HG03039 (cell line): ENCODE data around the gene MPP3.
"Not testable (repeated sequence)": the region's sequence is repeated elsewhere in the genome, so short reads cannot be mapped to it uniquely, and the experiment has no call there.

Experiments
- ATAC-seq: cut with Tn5 transposase; IDR thresholded peaks from one replicate; pipeline ENCODE4 v1.9.1; 2021; ENCODE audit warnings: mild to moderate bottlenecking, moderate library complexity; ENCODE audit not compliant: unreplicated experiment

MPP3 gene

GRCh38 chr17:43809121-43809520 lies 23.8 kb downstream of the MPP3 start:
- ATAC-seq, result no peak

GRCh38 chr17:43808076-43808475 lies 24.9 kb downstream of the MPP3 start:
- no peak for ATAC-seq

GRCh38 chr17:43805117-43805516 lies 27.8 kb downstream of the MPP3 start:
- ATAC-seq, result no peak

- ATAC-seq, result no peak
Measured at GRCh38 chr17:43803758-43804157, 29.2 kb downstream of the MPP3 start.

GRCh38 chr17:43801844-43802243 lies 31.1 kb downstream of the MPP3 start:
- no peak for ATAC-seq

- no peak for ATAC-seq
Measured at GRCh38 chr17:43800736-43801135, 32.2 kb downstream of the MPP3 start.

GRCh38 chr17:43799047-43799446 lies 33.9 kb downstream of the MPP3 start:
- ATAC-seq, result no peak

GRCh38 chr17:43798024-43798423 lies 34.9 kb downstream of the MPP3 start:
- not testable (repeated sequence) for ATAC-seq

- not testable (repeated sequence) for ATAC-seq
Measured at GRCh38 chr17:43792668-43793067, 40.3 kb downstream of the MPP3 start.

GRCh38 chr17:43791589-43791988 lies 41.4 kb downstream of the MPP3 start:
- ATAC-seq, result no peak

- no peak for ATAC-seq
Measured at GRCh38 chr17:43790311-43790940, 42.5 kb downstream of the MPP3 start.

- ATAC-seq, result no peak
Measured at GRCh38 chr17:43789482-43789881, 43.5 kb downstream of the MPP3 start.

GRCh38 chr17:43788540-43788939 lies 44.4 kb downstream of the MPP3 start:
- ATAC-seq, result no peak

GRCh38 chr17:43787728-43788127 lies 45.2 kb downstream of the MPP3 start:
- ATAC-seq, result no peak

- ATAC-seq, result no peak
Measured at GRCh38 chr17:43784628-43785101, 48.3 kb downstream of the MPP3 start.

GRCh38 chr17:43784068-43784467 lies 48.9 kb downstream of the MPP3 start:
- ATAC-seq, result no peak

- ATAC-seq, result no peak
Measured at GRCh38 chr17:43782913-43783680, 49.8 kb downstream of the MPP3 start.

GRCh38 chr17:43780135-43780534 lies 52.8 kb downstream of the MPP3 start, which contains the start of gene CFAP97D1:
Gene CFAP97D1, plus strand, starts transcription at chr17:43780435. Its CDS starts 28 bp downstream, at chr17:43780463.
- ATAC-seq, result no peak

- ATAC-seq, result no peak
Measured at GRCh38 chr17:43779145-43780125, 53.5 kb downstream of the MPP3 start.

- ATAC-seq, result peak; percentile 68
Measured at GRCh38 chr17:43778337-43779144, 54.4 kb downstream of the MPP3 start, which contains the start of gene DUSP3. Gene DUSP3, minus strand, starts transcription at chr17:43778977. Its CDS starts 53 bp downstream, at chr17:43778924.
